RWPE1 (cell line): ENCODE measurements around the gene GRIK4.

Experiments
- CTCF ChIA-PET: fragments of 350-600 bp; sonication (Branson Sonifier 250); formaldehyde crosslinking; extraction: SDS; loops from one replicate; lab custom pipeline; 2021; lab: Yijun Ruan, JAX
- POLR2A ChIA-PET: fragments of 400-600 bp; formaldehyde crosslinking; extraction: SDS; loops from one replicate; lab custom pipeline; 2020; ENCODE audit warnings: antibody characterized with exemption; ENCODE audit not compliant: low non-redundant PET; lab: Yijun Ruan, JAX
- DNase-seq: peaks from one replicate; pipeline ENCODE4 v3.0.0; 2012; ENCODE audit warnings: low spot score
- H3K27ac ChIP-seq: fragments of 450-650 bp; 2 replicates; pipeline ENCODE4 v1.5.1; 2017
- CTCF ChIP-seq: fragments of 450-650 bp; conservative IDR thresholded peaks from 2 replicates; pipeline ENCODE4 v1.5.1; 2017; ENCODE audit warnings: low read depth, mild to moderate bottlenecking

The GRIK4 gene

GRCh38 chr11:120817158-120817557 lies 305.6 kb downstream of the GRIK4 start:
- no peak overlapping the region for H3K27ac ChIP-seq
- ChIA-PET CTCF (no interaction called here), POLR2A (no interaction called here)
- TF ChIP-seq CTCF, result no peak
- no peak for DNase-seq

GRCh38 chr11:120818097-120818496 lies 306.5 kb downstream of the GRIK4 start:
- TF ChIP-seq CTCF, result no peak
- no peak overlapping the region for H3K27ac ChIP-seq
- DNase-seq, result no peak
- ChIA-PET POLR2A (no interaction called here), CTCF (interaction anchor here (0.7 kb wide), 1 partner anchor 13 kb away, joined by 3 read pairs; no protein-coding TSS in a partner anchor)

- ChIA-PET CTCF (no interaction called here), POLR2A (no interaction called here)
- DNase-seq, result no peak
- H3K27ac ChIP-seq, result no peak overlapping the region
- no peak for TF ChIP-seq CTCF
These were observed 307.5 kb downstream of the GRIK4 start for GRCh38 chr11:120819003-120819402.

- no peak overlapping the region for H3K27ac ChIP-seq
- ChIA-PET CTCF (interaction anchor here (1.0 kb wide), 1 partner anchor 196 kb away, joined by 3 read pairs; no protein-coding TSS in a partner anchor), POLR2A (no interaction called here)
- no peak for TF ChIP-seq CTCF
- DNase-seq, result no peak
These were observed 308.2 kb downstream of the GRIK4 start for GRCh38 chr11:120819437-120820365.

GRCh38 chr11:120823159-120823558 lies 311.6 kb downstream of the GRIK4 start:
- ChIA-PET POLR2A (no interaction called here), CTCF (interaction anchor here (0.7 kb wide), 1 partner anchor 121 kb away, joined by 3 read pairs; no protein-coding TSS in a partner anchor)
- TF ChIP-seq CTCF, result no peak
- DNase-seq, result no peak
- no peak overlapping the region for H3K27ac ChIP-seq

- no peak for TF ChIP-seq CTCF
- H3K27ac ChIP-seq, result no peak overlapping the region
- CTCF ChIA-PET, result interaction anchor here (0.7 kb wide), 1 partner anchor 300 kb away, joined by 3 read pairs; no protein-coding TSS in a partner anchor
- no peak for DNase-seq
- POLR2A ChIA-PET, result no interaction called here
These were observed 312.7 kb downstream of the GRIK4 start for GRCh38 chr11:120824242-120824641.
